HUDEP-2 (cell line): ENCODE results near the gene CDK17.
A peak's percentile ranks its signal among the peaks of the same experiment; 100 is the strongest.
"Not testable (repeated sequence)": the region's sequence is repeated elsewhere in the genome, so short reads cannot be mapped to it uniquely, and the experiment has no call there.

ENCODE experiments used
- DNase-seq, 76 experiments: peaks; one replicate each; lab custom pipeline; 2025; ENCODE audit not compliant: unreplicated experiment in 76 of 76; lab: John Stamatoyannopoulos, UW

The CDK17 gene

DNA sequence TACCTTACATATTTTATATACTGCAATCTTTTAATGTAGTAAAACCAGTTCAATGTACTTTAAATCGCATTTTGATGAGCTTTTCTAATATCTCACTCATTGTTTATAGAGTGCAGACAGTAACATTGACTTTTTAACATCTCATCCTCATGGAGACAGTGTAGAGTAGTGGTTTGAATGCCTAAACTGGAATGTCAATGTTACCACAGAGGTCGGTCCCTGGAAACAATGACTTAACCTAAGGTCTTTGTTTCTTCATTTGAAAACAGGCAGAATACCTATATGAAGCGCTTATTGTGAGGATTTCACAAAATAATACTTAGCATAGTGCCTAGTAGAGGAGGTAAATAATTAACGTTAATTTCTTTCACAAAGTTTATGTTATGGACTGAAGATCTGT is 5.0 kb downstream of the CDK17 start:
- DNase-seq, result no peak

- DNase-seq, result not testable (repeated sequence)
These were observed 7.0 kb downstream of the CDK17 start for GRCh38 chr12:96393229-96393628.

- DNase-seq, result no peak
These were observed 7.8 kb downstream of the CDK17 start for GRCh38 chr12:96392397-96392796.

DNA sequence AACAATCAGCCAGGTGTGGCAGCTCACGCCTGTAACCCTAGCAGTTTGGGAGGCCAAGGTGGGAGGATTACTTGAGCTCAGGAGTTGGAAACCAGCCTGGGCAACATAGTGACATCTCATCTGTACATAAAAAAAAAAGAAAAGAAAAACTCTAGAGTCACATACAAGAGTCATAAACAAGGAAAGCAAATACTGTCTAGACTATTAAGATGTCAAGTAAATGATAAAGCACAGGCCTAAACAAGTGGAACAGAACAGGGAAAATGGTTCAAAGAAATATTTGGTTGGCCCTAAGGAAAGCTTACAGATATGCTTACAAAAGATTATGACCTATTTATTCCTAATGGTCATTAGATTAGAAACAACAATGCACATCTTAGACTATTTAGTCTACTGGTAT is 12.3 kb downstream of the CDK17 start:
- no peak for DNase-seq

DNA sequence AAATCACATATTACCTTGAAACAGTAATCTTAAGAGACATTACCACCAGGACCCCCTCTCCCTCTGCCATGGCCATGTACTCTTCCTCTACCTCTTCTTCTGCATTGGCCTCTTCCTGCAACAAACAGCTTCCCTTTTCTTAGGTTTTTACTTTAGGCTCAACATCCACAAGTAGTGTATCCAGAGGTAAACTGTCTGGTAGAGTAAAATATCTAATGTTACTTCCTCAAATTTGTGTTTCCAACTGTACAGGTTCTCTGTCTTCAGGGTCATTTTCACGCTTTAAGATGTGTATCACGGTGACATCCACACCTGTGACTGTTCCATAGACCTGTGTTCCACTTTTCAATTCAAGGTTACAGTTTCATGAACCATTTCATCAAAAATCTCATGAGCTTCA is 13.4 kb downstream of the CDK17 start:
- no peak for DNase-seq

- DNase-seq, result no peak
These were observed 16.2 kb downstream of the CDK17 start for GRCh38 chr12:96383991-96384390.

- no peak for DNase-seq
These were observed 16.9 kb downstream of the CDK17 start for GRCh38 chr12:96383371-96383770.

DNA sequence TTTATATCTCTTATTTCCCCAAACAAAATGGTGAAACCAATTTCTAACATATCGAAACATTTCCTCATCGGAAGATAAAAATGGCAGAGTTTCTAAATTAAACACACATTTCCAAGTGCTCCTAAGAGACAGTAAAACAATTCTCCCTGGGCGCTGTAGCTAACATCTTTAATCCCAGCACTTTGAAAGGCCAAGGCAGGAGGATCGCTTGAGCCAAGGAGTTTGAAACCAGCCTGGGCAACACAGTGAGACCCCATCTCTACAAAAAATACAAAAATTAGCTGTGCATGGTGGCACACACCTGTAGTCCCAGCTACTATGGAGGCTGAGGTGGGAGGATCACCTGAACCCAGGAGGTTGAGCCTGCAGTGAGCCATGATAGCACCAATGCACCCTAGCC is 20.5 kb downstream of the CDK17 start:
- not testable (repeated sequence) for DNase-seq

- no peak for DNase-seq
These were observed 21.9 kb downstream of the CDK17 start for GRCh38 chr12:96378319-96378718.

DNA sequence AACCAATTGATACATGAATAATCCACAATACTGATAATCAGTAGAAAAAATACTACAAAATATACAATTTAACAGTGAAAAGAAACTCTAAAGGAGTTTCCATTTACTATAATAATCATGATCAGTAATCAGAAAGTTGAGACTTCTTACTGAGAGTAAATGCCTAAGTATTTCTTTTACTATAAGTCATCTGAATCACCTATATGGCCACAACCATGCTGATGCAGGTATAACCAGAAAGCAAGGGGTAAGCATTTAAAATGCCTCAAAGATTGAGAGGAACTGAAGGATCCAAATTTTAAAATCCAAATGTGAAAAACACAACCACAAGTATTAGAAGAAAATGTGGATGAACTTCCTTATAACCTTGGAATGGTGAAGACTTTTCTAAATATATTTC is 23.4 kb downstream of the CDK17 start:
- DNase-seq, result no peak

- peak in 8 of 76 experiments; percentile 6 to 50 (median 26) for DNase-seq
These were observed 24.2 kb downstream of the CDK17 start for GRCh38 chr12:96375841-96376604.

DNA sequence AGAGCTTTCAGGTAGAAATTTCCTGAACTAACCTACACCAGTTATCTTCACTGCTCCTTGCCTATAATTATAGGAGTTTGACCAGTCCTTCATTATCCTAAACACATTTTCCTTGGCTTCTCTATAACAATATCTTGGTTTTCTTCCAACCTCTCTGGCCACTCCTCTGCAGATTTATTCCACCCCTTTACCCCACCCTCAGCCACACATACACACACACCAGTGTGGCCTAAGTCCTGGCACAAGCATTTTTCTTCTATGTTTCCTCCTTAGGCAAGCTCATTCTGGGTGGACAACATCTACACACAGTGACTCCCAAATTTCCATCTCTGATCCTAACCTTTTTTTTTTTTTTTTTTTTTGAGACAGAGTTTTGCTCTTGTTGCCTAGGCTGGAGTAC is 25.1 kb downstream of the CDK17 start:
- peak in 16 of 76 experiments; percentile 4 to 39 (median 16) for DNase-seq

DNA sequence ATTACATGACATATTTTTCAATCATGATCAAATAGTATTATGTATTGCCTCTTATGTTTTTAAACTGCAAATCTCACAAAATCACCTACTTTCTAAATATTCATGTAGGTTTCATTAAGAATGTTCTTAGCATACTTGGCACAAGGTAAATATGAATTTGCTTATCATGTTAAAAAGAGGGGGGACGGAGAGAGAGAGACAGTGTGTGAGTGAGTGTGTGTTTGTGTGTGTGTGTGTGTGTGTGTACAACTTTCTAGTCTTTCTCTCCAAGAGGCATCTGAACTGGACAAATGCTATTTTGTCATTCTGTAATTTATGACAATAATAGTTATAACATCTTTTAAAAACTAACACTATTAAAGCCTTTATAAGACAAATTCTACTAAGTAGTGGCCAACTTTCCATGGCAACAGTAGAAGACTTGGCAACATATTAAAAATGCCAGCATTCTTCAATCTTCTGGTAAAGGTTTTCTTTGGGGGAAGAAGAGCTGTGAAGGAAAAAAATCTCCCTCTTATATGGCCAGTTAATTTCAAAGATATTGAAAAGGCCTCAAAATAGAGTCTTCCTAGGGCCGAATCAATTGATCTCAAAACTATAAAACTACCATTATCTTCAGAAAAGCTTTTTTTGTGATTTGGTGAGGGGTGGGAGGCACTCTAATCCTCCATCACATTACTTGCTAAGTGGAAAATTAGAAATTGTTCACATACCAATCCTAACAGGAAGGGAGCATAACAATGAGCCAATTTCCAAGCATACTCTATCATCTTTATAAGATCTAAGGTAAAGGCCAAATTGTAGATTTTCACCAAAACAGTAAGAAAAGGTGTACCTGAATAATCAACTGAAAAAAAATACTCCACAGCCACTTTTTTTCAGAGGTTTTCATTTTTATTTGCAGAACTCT is 28.2 kb downstream of the CDK17 start:
- DNase-seq, result no peak

GRCh38 chr12:96371138-96371789 is 29.0 kb downstream of the CDK17 start:
- DNase-seq, result peak in 35 of 76 experiments; percentile 1 to 47 (median 17)

GRCh38 chr12:96368687-96369086 is 31.6 kb downstream of the CDK17 start:
- no peak for DNase-seq

DNA sequence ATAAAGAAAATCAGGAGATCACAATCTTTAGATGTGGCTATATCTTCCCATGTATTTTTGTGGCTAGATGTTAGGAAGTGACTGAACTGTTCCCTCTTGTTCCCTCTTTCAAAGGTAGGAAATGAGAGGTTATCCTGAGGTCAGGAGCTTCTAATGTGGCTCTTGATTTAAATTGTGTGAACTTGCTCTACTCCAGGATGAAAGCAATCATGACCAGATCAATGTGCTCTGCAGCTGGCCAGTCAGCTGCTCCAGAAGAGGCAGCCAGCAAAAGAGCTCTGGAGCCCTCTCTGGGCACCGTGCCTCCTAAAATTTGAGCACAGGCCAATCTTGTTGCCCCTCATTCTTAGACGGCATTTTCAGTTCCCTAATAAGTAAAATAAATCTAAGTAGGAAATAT is 32.0 kb downstream of the CDK17 start:
- DNase-seq, result no peak

- DNase-seq, result no peak
These were observed 33.9 kb downstream of the CDK17 start for GRCh38 chr12:96366381-96366654.

DNA sequence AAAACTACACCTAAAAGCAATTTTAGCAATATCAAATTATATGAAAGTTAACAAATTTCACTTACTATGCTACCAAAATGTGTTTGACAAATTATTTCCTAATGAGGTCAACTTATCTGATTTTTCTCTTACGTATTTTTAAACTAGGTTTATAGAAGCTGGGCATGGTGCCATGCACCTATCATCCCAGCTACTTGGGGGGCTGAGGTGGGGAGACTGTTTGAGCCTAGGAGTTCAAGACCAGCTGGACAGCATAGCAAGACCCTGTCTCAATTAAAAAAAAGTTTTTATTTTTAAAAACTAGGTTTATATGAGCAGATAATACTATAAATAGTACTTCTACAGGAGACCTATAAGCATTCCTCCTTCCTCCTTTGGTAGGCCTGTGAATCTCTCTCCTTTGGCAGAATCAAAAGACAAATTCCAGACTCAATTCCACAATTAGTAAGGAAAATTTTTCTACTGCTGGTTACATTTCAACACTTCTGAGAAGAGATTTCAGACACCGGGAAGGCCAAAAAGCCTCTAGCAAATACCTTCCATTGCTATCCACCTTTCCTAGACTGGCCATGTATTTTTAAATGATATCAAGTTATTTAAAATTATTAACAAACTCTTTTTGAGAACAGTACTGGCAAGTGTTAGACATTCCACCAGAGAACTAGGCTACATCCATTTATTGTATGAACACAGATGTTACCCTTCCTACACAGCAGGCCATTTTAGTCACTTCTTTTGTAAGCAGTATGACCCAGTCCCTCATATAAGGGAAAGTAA is 34.4 kb downstream of the CDK17 start:
- no peak for DNase-seq

- DNase-seq, result no peak
These were observed 36.0 kb downstream of the CDK17 start for GRCh38 chr12:96364092-96364700.

DNA sequence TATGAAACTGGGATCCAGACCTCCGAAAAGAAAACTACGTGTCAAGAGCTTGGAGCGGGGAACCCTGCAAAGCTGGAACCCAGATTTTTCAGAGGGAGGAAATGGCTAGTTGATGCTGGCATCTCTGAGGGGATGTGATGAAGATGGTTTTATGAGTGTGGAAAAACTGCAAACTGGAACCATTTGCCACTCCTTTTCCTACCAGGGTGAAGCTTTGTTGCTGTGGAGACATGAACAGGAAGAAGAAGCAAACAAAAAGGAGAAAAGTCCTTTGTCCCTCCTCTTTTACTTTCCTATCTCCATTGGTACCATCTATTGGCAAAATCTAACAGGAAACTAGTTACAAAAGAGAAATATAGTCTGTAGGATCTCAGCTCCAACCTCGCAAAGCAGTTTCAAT is 39.2 kb downstream of the CDK17 start:
- DNase-seq, result no peak
